GM19239 (cell line): ENCODE measurements around the gene EIF4G3.

Experiments used
- DNase-seq: peaks from one replicate; pipeline ENCODE4 v3.0.0; 2011; ENCODE audit warnings: low spot score; ENCODE audit not compliant: insufficient read length
- FAIRE-seq: peaks from 2 replicates; lab custom pipeline; 2011; peaks lifted over from hg19 to GRCh38; lab: Jason Lieb, UNC

Gene EIF4G3

GRCh38 chr1:21005466-21006239 lies 171.0 kb downstream of the EIF4G3 start:
- FAIRE-seq = peak; percentile 71
- no peak for DNase-seq

GRCh38 chr1:21003281-21004045 lies 173.2 kb downstream of the EIF4G3 start:
- DNase-seq (no peak), FAIRE-seq (no peak)

- FAIRE-seq (no peak), DNase-seq (no peak)
Observed at GRCh38 chr1:21001042-21001441, 175.7 kb downstream of the EIF4G3 start.

GRCh38 chr1:21000245-21000594 lies 176.5 kb downstream of the EIF4G3 start:
- FAIRE-seq (no peak), DNase-seq (no peak)

- DNase-seq = no peak
- no peak for FAIRE-seq
Observed at GRCh38 chr1:20999525-21000244, 177.0 kb downstream of the EIF4G3 start.

- DNase-seq = no peak
- peak; percentile 54 for FAIRE-seq
Observed at GRCh38 chr1:20998826-20999225, 177.9 kb downstream of the EIF4G3 start.

- FAIRE-seq (no peak), DNase-seq (no peak)
Observed at GRCh38 chr1:20997602-20998224, 179.0 kb downstream of the EIF4G3 start.

- FAIRE-seq (no peak), DNase-seq (no peak)
Observed at GRCh38 chr1:20996554-20996953, 180.1 kb downstream of the EIF4G3 start.

GRCh38 chr1:20993716-20994575 lies 182.8 kb downstream of the EIF4G3 start:
- FAIRE-seq (no peak), DNase-seq (no peak)

- DNase-seq (peak; percentile 9), FAIRE-seq (peak; percentile 66)
Observed at GRCh38 chr1:20992322-20993056, 184.2 kb downstream of the EIF4G3 start.

GRCh38 chr1:20988943-20989342 lies 187.8 kb downstream of the EIF4G3 start:
- DNase-seq = no peak
- no peak for FAIRE-seq

GRCh38 chr1:20987831-20988825 lies 188.6 kb downstream of the EIF4G3 start:
- DNase-seq = no peak
- peak; percentile 57 for FAIRE-seq

GRCh38 chr1:20983297-20983889 lies 193.3 kb downstream of the EIF4G3 start:
- FAIRE-seq (no peak), DNase-seq (no peak)

GRCh38 chr1:20982316-20982715 lies 194.4 kb downstream of the EIF4G3 start:
- DNase-seq (no peak), FAIRE-seq (no peak)

- FAIRE-seq (peak; percentile 33), DNase-seq (no peak)
Observed at GRCh38 chr1:20981915-20982314, 194.8 kb downstream of the EIF4G3 start.

- DNase-seq = no peak
- no peak for FAIRE-seq
Observed at GRCh38 chr1:20980051-20980450, 196.6 kb downstream of the EIF4G3 start.

- DNase-seq = no peak
- FAIRE-seq = no peak
Observed at GRCh38 chr1:20978413-20978812, 198.3 kb downstream of the EIF4G3 start.
